ENCODE measurements around the gene CDH12.

DNA sequence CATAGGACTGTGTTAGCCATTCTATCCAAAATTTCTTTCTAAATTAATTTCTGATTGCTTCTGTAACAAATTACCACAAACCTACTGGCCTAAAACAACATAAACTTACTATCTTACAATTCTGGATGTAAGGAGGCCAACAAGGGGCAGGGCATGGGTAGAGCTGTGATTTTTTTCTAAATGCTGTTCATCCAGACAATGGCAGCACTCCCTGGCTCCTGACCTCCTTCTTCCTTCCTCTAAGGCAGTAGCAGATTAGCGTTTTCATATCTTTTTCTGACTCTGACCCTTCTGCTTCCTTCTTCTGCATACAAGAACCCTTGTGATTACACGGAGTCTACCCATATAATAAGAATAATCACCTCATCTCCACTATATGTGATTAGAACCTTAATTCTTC, 1005.8 kb downstream of the CDH12 start:
- TF ChIP-seq, protein P1, sequence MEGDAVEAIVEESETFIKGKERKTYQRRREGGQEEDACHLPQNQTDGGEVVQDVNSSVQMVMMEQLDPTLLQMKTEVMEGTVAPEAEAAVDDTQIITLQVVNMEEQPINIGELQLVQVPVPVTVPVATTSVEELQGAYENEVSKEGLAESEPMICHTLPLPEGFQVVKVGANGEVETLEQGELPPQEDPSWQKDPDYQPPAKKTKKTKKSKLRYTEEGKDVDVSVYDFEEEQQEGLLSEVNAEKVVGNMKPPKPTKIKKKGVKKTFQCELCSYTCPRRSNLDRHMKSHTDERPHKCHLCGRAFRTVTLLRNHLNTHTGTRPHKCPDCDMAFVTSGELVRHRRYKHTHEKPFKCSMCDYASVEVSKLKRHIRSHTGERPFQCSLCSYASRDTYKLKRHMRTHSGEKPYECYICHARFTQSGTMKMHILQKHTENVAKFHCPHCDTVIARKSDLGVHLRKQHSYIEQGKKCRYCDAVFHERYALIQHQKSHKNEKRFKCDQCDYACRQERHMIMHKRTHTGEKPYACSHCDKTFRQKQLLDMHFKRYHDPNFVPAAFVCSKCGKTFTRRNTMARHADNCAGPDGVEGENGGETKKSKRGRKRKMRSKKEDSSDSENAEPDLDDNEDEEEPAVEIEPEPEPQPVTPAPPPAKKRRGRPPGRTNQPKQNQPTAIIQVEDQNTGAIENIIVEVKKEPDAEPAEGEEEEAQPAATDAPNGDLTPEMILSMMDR (IDR thresholded peaks at IDR 0.05; ENCODE audit: insufficient read depth, low read length, poor library complexity, severe bottlenecking) = no peak
- no peak for TF ChIP-seq EZH2phosphoT487 (conservative IDR thresholded peaks at IDR 0.05; ENCODE audit: low read length)
